Spleen (tissue), 13 donors: ENCODE results near the gene RASSF7. TPM values are rescaled to one million over a fixed set of nuclear protein-coding genes. Genes with fewer than 3 reads are reported as not detected.

ENCODE experiments used
- DNase-seq: peaks from one replicate; pipeline ENCODE4 v3.0.0-alpha.2; 2020
- H3K27ac ChIP-seq, 8 donors: fragments of 200-600 bp; sonication (generic) in 7 of 8; 1 replicate in 4 of 8; 2 replicates in 4 of 8; pipeline versions ENCODE4 v1.5.0 to v1.8.0; 2016 to 2021; ENCODE audit warnings: inconsistent platforms in 4 of 8, mild to moderate bottlenecking in 4 of 8, moderate library complexity in 1 of 8
- H3K27me3 ChIP-seq, 7 donors: fragments of 200-600 bp; sonication (generic) in 6 of 7; replicated peaks in 1 of 7; 1 replicate in 4 of 7; 2 replicates in 3 of 7; pipeline versions ENCODE4 v1.5.0 to v1.8.0; 2016 to 2021; ENCODE audit warnings: inconsistent platforms in 3 of 7, mild to moderate bottlenecking in 1 of 7
- H3K36me3 ChIP-seq, 6 donors: fragments of 200-600 bp; sonication (generic) in 5 of 6; 1 replicate in 4 of 6; 2 replicates in 2 of 6; pipeline versions ENCODE4 v1.5.0 to v1.8.0; 2016 to 2021; ENCODE audit warnings: inconsistent platforms in 2 of 6
- H3K4me1 ChIP-seq, 6 donors: fragments of 200-600 bp; sonication (generic) in 5 of 6; 1 replicate in 3 of 6; 2 replicates in 3 of 6; pipeline versions ENCODE4 v1.5.0 to v1.8.0; 2016 to 2021; ENCODE audit warnings: inconsistent platforms in 3 of 6
- H3K4me3 ChIP-seq, 8 donors: fragments of 200-600 bp; sonication (generic) in 7 of 8; 1 replicate in 4 of 8; 2 replicates in 4 of 8; pipeline versions ENCODE4 v1.5.0 to v1.8.0; 2016 to 2021; ENCODE audit warnings: inconsistent platforms in 4 of 8, mild to moderate bottlenecking in 4 of 8, moderate library complexity in 2 of 8
- H3K9me3 ChIP-seq, 8 donors: fragments of 200-600 bp; sonication (generic) in 7 of 8; 1 replicate in 4 of 8; 2 replicates in 4 of 8; pipeline versions ENCODE4 v1.5.0 to v1.8.0; 2016 to 2021; ENCODE audit warnings: inconsistent platforms in 4 of 8
- CTCF ChIP-seq, 11 experiments: fragments of 200-600 bp in 7 of 11; fragments of 450-650 bp in 4 of 11; sonication (generic) in 4 of 11; IDR thresholded peaks in 8 of 11; conservative IDR thresholded peaks in 3 of 11; 1 replicate in 7 of 11; 2 replicates in 4 of 11; pipeline versions ENCODE4 v1.4.0 to v1.8.0; 2016 to 2021; ENCODE audit warnings: antibody characterized with exemption in 11 of 11, inconsistent platforms in 4 of 11, mild to moderate bottlenecking in 1 of 11
- POLR2A ChIP-seq, 3 donors: fragments of 450-650 bp; IDR thresholded peaks; one replicate each; pipeline ENCODE4 v1.5.1; 2017; ENCODE audit warnings: antibody characterized with exemption in 3 of 3, mild to moderate bottlenecking in 1 of 3
- POLR2AphosphoS5 ChIP-seq, 3 donors: sonication (generic); formaldehyde crosslinking; IDR thresholded peaks; one replicate each; pipeline ENCODE4 v1.5.1; 2017; ENCODE audit warnings: antibody characterized with exemption in 3 of 3
- WGBS, 5 donors: extraction: QIAGEN DNeasy Blood & Tissue Kit in 3 of 5; methylation state at CpG; one replicate each; pipeline versions ENCODE4 v1.1.5 to v1.1.7; 2013 to 2018; 5-methylcytosine and 5-hydroxymethylcytosine counted together
- intact Hi-C: fragments of 100-400 bp; cut with DNase I; formaldehyde crosslinking; loops from one replicate; pipeline ENCODE4 v1.15.0; 2023; ENCODE audit warnings: low total_unique reads
- long read RNA-seq, 2 donors: transcript quantifications; one replicate each; lab custom pipeline, GENCODE V29; 2026
- polyA plus RNA-seq, 3 donors: library from polyadenylated mRNA; stranded (reverse); fragments of 200-250 nt; gene quantifications; one replicate each; pipeline ENCODE4 v1.2.1, GENCODE V29; 2013
- total RNA-seq, 7 donors: library from RNA; depleted of rRNA in 3 of 7; stranded (reverse); fragments of >200 nt in 3 of 7; fragmentation: NEBNext Ultra II Directional in 4 of 7; extraction: Animal tissue kit (Norgen Biotek cat#: 25700) in 4 of 7; gene quantifications; one replicate each; pipeline versions ENCODE4 v1.1.0 to v1.2.1, GENCODE V29; 2016 to 2021
- donor health status: healthy with polysubstance abuse.
- donor health status: DM: no; HTN: no; CAD: no; lungs with moderate emphysema.
- donor health status: DM: no; HTN: no; CAD: no.
- donor health status: Bipolar disorder and iron deficiency.
- donor health status: healthy.
- donor health status: DM: no; HTN: no; CAD: no.
- donor health status: DM: yes; HTN: yes; CAD: no.

The RASSF7 gene
- 10 to 100 TPM in 6 of 7 donors, 1 to 10 TPM in 1; 8.3 to 39.6 (median 20.4) TPM for total RNA-seq
- polyA plus RNA-seq, result 10 to 100 TPM; 29.7 to 34.5 (median 30.7) TPM
- long read RNA-seq, donor 1, result 0 reads
- long read RNA-seq, donor 2, transcript RASSF7-201 (4 exons, 1,731 nt), result major isoform, 5 of 6 reads
- long read RNA-seq, donor 2, partial matches to known transcripts, result 0 of 6 reads
- long read RNA-seq, donor 2, other reads (novel, unspliced or antisense), result 0 of 6 reads

- peak; percentile 95 for DNase-seq
- Histone ChIP-seq H3K36me3 (peaks cover 0 to 22% (median 3%) of the 10 kb centered on the region in 6 donors), H3K27ac (peak within 1 kb of the TSS; percentile 55 to 94 (median 84)), H3K4me1 (peaks cover 13 to 57% (median 38%) of the 10 kb centered on the region in 6 donors), H3K9me3 (no peaks in the 10 kb centered on the region), H3K4me3 (peak within 1 kb of the TSS; percentile 89 to 99 (median 96)), H3K27me3 (peaks cover 2 to 41% (median 21%) of the 10 kb centered on the region in 7 donors)
- intact Hi-C loops, result no loop called here
- 2 to 7% (median 3%) methylated on average over 26 to 95 of the region's 95 CpGs for WGBS, 5 donors
- TF ChIP-seq CTCF (IDR thresholded peaks at IDR 0.05 in 8 of 11, conservative IDR thresholded peaks at IDR 0.05 in 3 of 11) (peak in 2 of 11 experiments; percentile 20 to 34), POLR2AphosphoS5 (IDR thresholded peaks at IDR 0.05) (peak; percentile 87 to 91 (median 90)), POLR2A (IDR thresholded peaks at IDR 0.05) (peak in 1 of 3 donors; percentile 27)
Observed at GRCh38 chr11:560305-561147, at the start of gene RASSF7, which contains the start of gene LMNTD2. Gene RASSF7, plus strand, starts transcription at chr11:560970. Its CDS starts 799 bp downstream, at chr11:561769. Gene LMNTD2, minus strand, starts transcription at chr11:560738. Its CDS starts 22 bp downstream, at chr11:560716.

GRCh38 chr11:512761-513595 lies 47.8 kb upstream of the RASSF7 start:
- peaks cover 0 to 12% (median 4%) of the 10 kb centered on the region in 6 donors for H3K4me1 ChIP-seq
- no peak for TF ChIP-seq POLR2A (IDR thresholded peaks at IDR 0.05)
- peak in 2 of 3 donors; percentile 17 to 44 for TF ChIP-seq POLR2AphosphoS5 (IDR thresholded peaks at IDR 0.05)
- TF ChIP-seq CTCF (IDR thresholded peaks at IDR 0.05 in 8 of 11, conservative IDR thresholded peaks at IDR 0.05 in 3 of 11), result no peak
- H3K27ac ChIP-seq, result peak overlapping the region in 3 of 8 donors; percentile 7 to 52 (median 11)
- H3K4me3 ChIP-seq, result no peak overlapping the region
- H3K9me3 ChIP-seq, result peaks cover 0 to 18% (median 13%) of the 10 kb centered on the region in 8 donors
- no peak for DNase-seq
- peaks cover 0 to 55% (median 2%) of the 10 kb centered on the region in 6 donors for H3K36me3 ChIP-seq
- WGBS, 5 donors, result 89 to 93% (median 91%) methylated on average over 29 of the region's 29 CpGs
- H3K27me3 ChIP-seq, result no peaks in the 10 kb centered on the region
- intact Hi-C loops, result no loop called here

GRCh38 chr11:514606-515005 lies 46.2 kb upstream of the RASSF7 start:
- H3K27ac ChIP-seq, result no peak overlapping the region
- 60 to 89% (median 78%) methylated on average over 10 of the region's 10 CpGs for WGBS, 5 donors

GRCh38 chr11:515131-515530 lies 45.6 kb upstream of the RASSF7 start:
- no peak for DNase-seq
- H3K36me3 ChIP-seq, result peaks cover 0 to 38% (median 2%) of the 10 kb centered on the region in 6 donors
- WGBS, 5 donors, result 85 to 98% (median 93%) methylated on average over 6 of the region's 6 CpGs
- H3K4me1 ChIP-seq, result peaks cover 0 to 17% (median 11%) of the 10 kb centered on the region in 6 donors
- TF ChIP-seq CTCF (IDR thresholded peaks at IDR 0.05 in 8 of 11, conservative IDR thresholded peaks at IDR 0.05 in 3 of 11) (no peak), POLR2AphosphoS5 (IDR thresholded peaks at IDR 0.05) (no peak), POLR2A (IDR thresholded peaks at IDR 0.05) (no peak)
- H3K27ac ChIP-seq, result no peak overlapping the region
- intact Hi-C loops, result no loop called here
- peaks cover 0 to 18% (median 13%) of the 10 kb centered on the region in 8 donors for H3K9me3 ChIP-seq
- no peaks in the 10 kb centered on the region for H3K27me3 ChIP-seq
- no peak overlapping the region for H3K4me3 ChIP-seq

More at GRCh38 chr11:514606-515005, 46.2 kb upstream of the RASSF7 start:
- DNase-seq, result no peak
- H3K27me3 ChIP-seq, result no peaks in the 10 kb centered on the region
- intact Hi-C loops, result no loop called here
- peaks cover 0 to 43% (median 2%) of the 10 kb centered on the region in 6 donors for H3K36me3 ChIP-seq
- peaks cover 0 to 18% (median 13%) of the 10 kb centered on the region in 8 donors for H3K9me3 ChIP-seq
- no peak overlapping the region for H3K4me3 ChIP-seq
- peaks cover 0 to 17% (median 11%) of the 10 kb centered on the region in 6 donors for H3K4me1 ChIP-seq
- no peak for TF ChIP-seq POLR2A (IDR thresholded peaks at IDR 0.05)
